Thoracic aorta (tissue), 2 donors: ENCODE data around the gene CRACDL. TPM values are rescaled to one million over a fixed set of nuclear protein-coding genes. Genes with fewer than 3 reads are reported as not detected.

Experiments
- ATAC-seq: fragments of 150-250 bp; one replicate; pipeline ENCODE4 v1.8.0; 2017; ENCODE audit warnings: low read depth; ENCODE audit not compliant: insufficient number of reproducible peaks, low FRiP score
- DNase-seq: peaks from one replicate; pipeline ENCODE4 v3.0.0-alpha.2; 2020; ENCODE audit warnings: low spot score
- H3K27ac ChIP-seq, 2 donors: fragments of 200-600 bp; sonication (generic); 1 replicate in 1 of 2; 2 replicates in 1 of 2; pipeline ENCODE4 v1.5.1; 2016; ENCODE audit warnings: mild to moderate bottlenecking in 2 of 2, moderate library complexity in 2 of 2
- H3K27me3 ChIP-seq: fragments of 200-600 bp; sonication (generic); replicated peaks from 2 replicates; pipeline ENCODE4 v1.6.0; 2016; ENCODE audit warnings: mild to moderate bottlenecking; ENCODE audit not compliant: insufficient read depth
- H3K36me3 ChIP-seq: fragments of 200-600 bp; sonication (generic); one replicate; pipeline ENCODE4 v1.5.1; 2016
- H3K4me1 ChIP-seq, 2 donors: fragments of 200-600 bp; sonication (generic); 1 replicate in 1 of 2; 2 replicates in 1 of 2; pipeline versions ENCODE4 v1.5.1 to v1.6.0; 2016; ENCODE audit warnings: low read depth in 2 of 2, mild to moderate bottlenecking in 1 of 2; ENCODE audit not compliant: control insufficient read depth in 1 of 2
- H3K4me3 ChIP-seq: fragments of 200-600 bp; sonication (generic); 2 replicates; pipeline ENCODE4 v1.5.1; 2016; ENCODE audit warnings: mild to moderate bottlenecking
- H3K9me3 ChIP-seq: fragments of 200-600 bp; sonication (generic); 2 replicates; pipeline ENCODE4 v1.5.1; 2016
- CTCF ChIP-seq: fragments of 200-600 bp; sonication (generic); IDR thresholded peaks from one replicate; pipeline ENCODE4 v1.5.1; 2019; ENCODE audit warnings: antibody characterized with exemption
- total RNA-seq, 2 donors: library from RNA; depleted of rRNA; stranded (reverse); fragments of >200 nt; gene quantifications; one replicate each; pipeline versions ENCODE4 v1.1.0 to v1.2.3, GENCODE V29; 2016

The CRACDL gene
- total RNA-seq, 2 donors from 2014 or later, result 1.9 to 5.9 TPM

GRCh38 chr2:98793897-98794830, 141.9 kb downstream of the CRACDL start:
- no peak for TF ChIP-seq CTCF
- H3K9me3 ChIP-seq, result no peaks in the 10 kb centered on the region
- ATAC-seq, result no peak

GRCh38 chr2:98793275-98793674, 142.8 kb downstream of the CRACDL start:
- Histone ChIP-seq H3K27me3 (no peaks in the 10 kb centered on the region), H3K9me3 (no peaks in the 10 kb centered on the region), H3K4me3 (no peak overlapping the region), H3K27ac (no peak overlapping the region), H3K36me3 (no peaks in the 10 kb centered on the region), H3K4me1 (peaks cover 4 to 21% of the 10 kb centered on the region in 2 donors)
- DNase-seq (no peak), ATAC-seq (no peak)
- no peak for TF ChIP-seq CTCF

More at GRCh38 chr2:98793897-98794830, 141.9 kb downstream of the CRACDL start:
- peaks cover 4 to 21% of the 10 kb centered on the region in 2 donors for H3K4me1 ChIP-seq
- no peak for DNase-seq
- no peaks in the 10 kb centered on the region for H3K27me3 ChIP-seq
- peak overlapping the region; percentile 22 to 36 for H3K27ac ChIP-seq
- no peak overlapping the region for H3K4me3 ChIP-seq
- H3K36me3 ChIP-seq, result no peaks in the 10 kb centered on the region

GRCh38 chr2:98790221-98790620, 145.8 kb downstream of the CRACDL start:
- Histone ChIP-seq H3K9me3 (no peaks in the 10 kb centered on the region), H3K27me3 (no peaks in the 10 kb centered on the region), H3K27ac (no peak overlapping the region), H3K4me1 (peaks cover 4 to 21% of the 10 kb centered on the region in 2 donors), H3K4me3 (no peak overlapping the region), H3K36me3 (no peaks in the 10 kb centered on the region)
- no peak for TF ChIP-seq CTCF
- DNase-seq, result no peak
- no peak for ATAC-seq

GRCh38 chr2:98787700-98788099, 148.3 kb downstream of the CRACDL start:
- DNase-seq, result no peak
- no peak for ATAC-seq
- H3K27me3 ChIP-seq, result no peaks in the 10 kb centered on the region

More at GRCh38 chr2:98787700-98788099, 148.3 kb downstream of the CRACDL start:
- Histone ChIP-seq H3K36me3 (no peaks in the 10 kb centered on the region), H3K4me1 (peaks cover 0 to under 1% of the 10 kb centered on the region in 2 donors), H3K27ac (no peak overlapping the region), H3K9me3 (no peaks in the 10 kb centered on the region), H3K4me3 (no peak overlapping the region)
- TF ChIP-seq CTCF, result no peak
